Trophoblast cell (in vitro differentiated cells and primary cell): ENCODE results near the gene GPR61.
A peak's percentile ranks its signal among the peaks of the same experiment; 100 is the strongest.

Experiments used
- DNase-seq, 2 donors: peaks; one replicate each; pipeline ENCODE4 v3.0.0-alpha.2; 2016
- H2AFZ ChIP-seq: 2 replicates; pipeline ENCODE4 v1.6.1; 2013; ENCODE audit warnings: low read length, moderate library complexity, mild to moderate bottlenecking; ENCODE audit not compliant: insufficient read depth, poor library complexity
- H2AK5ac ChIP-seq: 2 replicates; pipeline ENCODE4 v1.6.1; 2013; ENCODE audit warnings: mild to moderate bottlenecking, low read length
- H2BK120ac ChIP-seq: 2 replicates; pipeline ENCODE4 v1.6.1; 2013; ENCODE audit warnings: low read length, mild to moderate bottlenecking, moderate library complexity; ENCODE audit not compliant: insufficient read depth, poor library complexity
- H2BK12ac ChIP-seq: 2 replicates; pipeline ENCODE4 v1.6.1; 2013; ENCODE audit warnings: mild to moderate bottlenecking, low read length, moderate library complexity
- H2BK5ac ChIP-seq: 2 replicates; pipeline ENCODE4 v1.6.1; 2013; ENCODE audit warnings: low read length, low read depth, moderate library complexity, mild to moderate bottlenecking; ENCODE audit not compliant: poor library complexity
- H3K14ac ChIP-seq: 2 replicates; pipeline ENCODE4 v1.6.1; 2013; ENCODE audit warnings: mild to moderate bottlenecking, low read length
- H3K18ac ChIP-seq: 2 replicates; pipeline ENCODE4 v1.6.1; 2013; ENCODE audit warnings: mild to moderate bottlenecking, low read length
- H3K23ac ChIP-seq: 2 replicates; pipeline ENCODE4 v1.6.1; 2013; ENCODE audit warnings: low read length
- H3K27ac ChIP-seq: 2 replicates; pipeline ENCODE4 v1.5.1; 2013; ENCODE audit warnings: low read depth, mild to moderate bottlenecking, inconsistent platforms, low read length, moderate library complexity
- H3K27me3 ChIP-seq: 2 replicates; pipeline ENCODE4 v1.6.1; 2013; ENCODE audit warnings: inconsistent platforms, mild to moderate bottlenecking, low read length, moderate library complexity; ENCODE audit not compliant: insufficient read depth
- H3K36me3 ChIP-seq, 2 experiments: 1 replicate in 1 of 2; 2 replicates in 1 of 2; pipeline ENCODE4 v1.6.1; 2013; ENCODE audit warnings: low read length in 2 of 2, mild to moderate bottlenecking in 2 of 2, moderate library complexity in 1 of 2; ENCODE audit not compliant: insufficient read depth in 2 of 2, control insufficient read depth in 1 of 2
- H3K4ac ChIP-seq: 2 replicates; pipeline ENCODE4 v1.6.1; 2013; ENCODE audit warnings: low read depth, mild to moderate bottlenecking, low read length, moderate library complexity
- H3K4me1 ChIP-seq, 2 experiments: 1 replicate in 1 of 2; 2 replicates in 1 of 2; pipeline ENCODE4 v1.6.1; 2013; ENCODE audit warnings: low read length in 2 of 2, mild to moderate bottlenecking in 2 of 2, moderate library complexity in 1 of 2; ENCODE audit not compliant: insufficient read depth in 2 of 2, control insufficient read depth in 1 of 2
- H3K4me2 ChIP-seq: 2 replicates; pipeline ENCODE4 v1.6.1; 2013; ENCODE audit warnings: inconsistent platforms, mild to moderate bottlenecking, low read length, moderate library complexity
- H3K4me3 ChIP-seq: 2 replicates; pipeline ENCODE4 v1.5.1; 2013; ENCODE audit warnings: mild to moderate bottlenecking, low read depth, low read length, inconsistent platforms
- H3K79me1 ChIP-seq: one replicate; pipeline ENCODE4 v1.6.1; 2013; ENCODE audit warnings: low read length
- H3K79me2 ChIP-seq: 2 replicates; pipeline ENCODE4 v1.6.1; 2013; ENCODE audit warnings: low read length, mild to moderate bottlenecking; ENCODE audit not compliant: control insufficient read depth, insufficient read depth, poor library complexity
- H3K9ac ChIP-seq: 2 replicates; pipeline ENCODE4 v1.6.1; 2013; ENCODE audit warnings: mild to moderate bottlenecking, low read length
- H3K9me3 ChIP-seq: 2 replicates; pipeline ENCODE4 v1.6.1; 2013; ENCODE audit warnings: low read depth, mild to moderate bottlenecking, control low read depth, inconsistent platforms, low read length; ENCODE audit not compliant: insufficient read depth
- H4K12ac ChIP-seq: 2 replicates; pipeline ENCODE4 v1.6.1; 2013; ENCODE audit warnings: low read depth, mild to moderate bottlenecking, low read length, moderate library complexity
- H4K8ac ChIP-seq: 2 replicates; pipeline ENCODE4 v1.6.1; 2013; ENCODE audit warnings: low read depth, mild to moderate bottlenecking, low read length, moderate library complexity
- H4K91ac ChIP-seq: one replicate; pipeline ENCODE4 v1.6.1; 2013; ENCODE audit warnings: low read depth, mild to moderate bottlenecking, low read length, moderate library complexity
- WGBS: extraction: QIAGEN DNeasy Blood & Tissue Kit; methylation state at CpG from one replicate; pipeline ENCODE4 v1.1.7; 2013; ENCODE audit warnings: missing lambda C conversion rate; ENCODE audit not compliant: insufficient read length, insufficient coverage; ENCODE audit errors: extremely low coverage; 5-methylcytosine and 5-hydroxymethylcytosine counted together

The GPR61 gene

GRCh38 chr1:109531380-109531779, 8.3 kb upstream of the GPR61 start:
- no peak overlapping the region for H3K4me3 ChIP-seq
- no peak overlapping the region for H2BK120ac ChIP-seq
- no peak overlapping the region for H3K18ac ChIP-seq
- H4K91ac ChIP-seq, result no peak overlapping the region
- H2AFZ ChIP-seq, result no peak overlapping the region
- no peak overlapping the region for H2AK5ac ChIP-seq
- no peak overlapping the region for H3K4me2 ChIP-seq
- no peaks in the 10 kb centered on the region for H3K27me3 ChIP-seq
- H4K12ac ChIP-seq, result no peak overlapping the region
- no CpG with 5 or more reads among the region's 4 CpGs for WGBS
- H3K79me2 ChIP-seq, result no peaks in the 10 kb centered on the region
- H3K4me1 ChIP-seq, result peaks cover 0 to 2% of the 10 kb centered on the region in 2 experiments
- no peak for DNase-seq
- no peak overlapping the region for H3K23ac ChIP-seq
- H2BK12ac ChIP-seq, result no peak overlapping the region
- H3K79me1 ChIP-seq, result no peaks in the 10 kb centered on the region
- H2BK5ac ChIP-seq, result no peak overlapping the region
- no peak overlapping the region for H3K9ac ChIP-seq
- peaks cover 2% of the 10 kb centered on the region for H3K9me3 ChIP-seq
- H3K27ac ChIP-seq, result no peak overlapping the region
- no peak overlapping the region for H4K8ac ChIP-seq
- H3K4ac ChIP-seq, result no peak overlapping the region
- H3K14ac ChIP-seq, result no peak overlapping the region
- no peaks in the 10 kb centered on the region for H3K36me3 ChIP-seq

DNA sequence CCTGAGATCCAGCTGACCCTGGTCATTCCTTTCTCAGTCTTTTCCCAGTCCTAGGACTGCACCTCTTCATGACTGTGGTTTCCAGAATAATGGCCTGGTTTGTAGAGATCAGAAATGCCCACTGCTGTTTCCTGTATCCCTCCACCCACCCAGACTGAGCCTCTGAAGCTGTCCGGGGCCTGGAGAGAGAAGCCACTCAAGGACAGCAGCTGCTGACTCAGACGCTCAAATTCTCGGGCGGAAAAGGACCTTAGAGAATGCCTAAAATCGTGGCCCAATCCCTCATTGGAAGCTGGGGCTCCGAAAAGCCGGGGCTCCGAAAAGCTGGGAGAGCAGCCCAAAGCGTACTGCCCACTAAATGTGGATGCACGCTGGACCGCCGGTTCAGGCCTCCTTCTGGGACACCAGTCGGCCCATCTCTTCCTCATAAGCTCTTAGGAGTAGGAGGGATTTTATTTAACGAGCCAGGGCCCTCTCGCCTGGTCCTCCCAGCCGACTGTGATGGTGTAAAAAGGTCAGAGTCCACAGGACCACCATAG, 7.8 kb upstream of the GPR61 start:
- no peak overlapping the region for H3K23ac ChIP-seq
- no peak for DNase-seq
- H3K4me3 ChIP-seq, result no peak overlapping the region
- no peak overlapping the region for H3K27ac ChIP-seq
- no peak overlapping the region for H3K14ac ChIP-seq
- no peak overlapping the region for H3K4me2 ChIP-seq
- no peak overlapping the region for H3K9ac ChIP-seq
- no peak overlapping the region for H4K12ac ChIP-seq
- H2BK5ac ChIP-seq, result no peak overlapping the region
- no peaks in the 10 kb centered on the region for H3K79me2 ChIP-seq
- no peak overlapping the region for H2BK120ac ChIP-seq
- peaks cover 2% of the 10 kb centered on the region for H3K9me3 ChIP-seq
- no peak overlapping the region for H3K4ac ChIP-seq
- H2AFZ ChIP-seq, result no peak overlapping the region
- H3K79me1 ChIP-seq, result no peaks in the 10 kb centered on the region
- no peak overlapping the region for H3K18ac ChIP-seq
- H2AK5ac ChIP-seq, result no peak overlapping the region
- H3K27me3 ChIP-seq, result no peaks in the 10 kb centered on the region
- no peak overlapping the region for H4K91ac ChIP-seq
- peaks cover 0 to 2% of the 10 kb centered on the region in 2 experiments for H3K4me1 ChIP-seq
- no peak overlapping the region for H4K8ac ChIP-seq
- H2BK12ac ChIP-seq, result no peak overlapping the region
- no CpG with 5 or more reads among the region's 16 CpGs for WGBS
- H3K36me3 ChIP-seq, result no peaks in the 10 kb centered on the region

DNA sequence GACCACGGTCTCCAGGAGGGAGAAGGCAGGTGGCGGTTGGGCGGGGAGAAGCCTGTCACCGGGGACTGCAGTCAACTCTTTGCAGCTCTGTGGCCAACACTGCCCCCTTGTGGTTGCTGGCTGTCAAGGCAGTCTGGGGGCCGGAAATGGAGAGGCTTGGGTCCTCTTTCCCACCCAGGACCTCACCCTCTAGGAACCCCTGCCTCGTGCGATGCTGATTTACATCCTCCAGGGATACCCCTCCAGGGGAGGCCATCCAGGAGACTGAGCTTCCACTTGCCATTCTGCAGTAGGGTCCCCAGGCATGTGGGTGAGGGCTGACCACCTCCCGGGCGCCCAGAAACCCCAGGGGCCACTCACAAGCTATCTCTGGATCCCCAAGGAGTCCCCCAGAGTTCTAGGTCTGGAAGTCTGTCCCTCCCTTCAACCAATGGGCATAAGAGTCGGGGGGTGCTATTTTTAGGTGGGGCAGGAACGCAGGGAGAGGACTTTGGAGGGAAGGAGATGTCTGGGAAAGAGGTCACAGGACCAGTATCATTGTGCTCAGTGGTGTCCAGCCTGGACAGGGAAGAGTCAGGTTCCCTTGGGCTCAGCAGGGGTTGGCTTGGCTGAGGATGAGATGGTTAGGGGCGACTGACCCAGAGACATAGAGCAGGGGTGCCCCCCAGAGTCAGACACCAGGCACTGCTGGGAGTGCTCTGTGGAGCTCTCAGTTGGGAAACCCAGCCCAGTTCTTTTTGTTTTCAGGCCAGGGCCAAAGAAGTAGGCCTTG, 7.1 kb upstream of the GPR61 start:
- Histone ChIP-seq H2BK5ac (no peak overlapping the region), H3K4me2 (peak overlapping the region; percentile 13), H2BK12ac (no peak overlapping the region), H3K18ac (no peak overlapping the region), H3K27me3 (no peaks in the 10 kb centered on the region), H3K4ac (no peak overlapping the region), H2AFZ (peak overlapping the region; percentile 24), H2BK120ac (no peak overlapping the region), H3K23ac (no peak overlapping the region), H3K79me1 (no peaks in the 10 kb centered on the region), H4K91ac (peak overlapping the region; percentile 8), H2AK5ac (no peak overlapping the region), H4K12ac (peak overlapping the region; percentile 25), H3K79me2 (no peaks in the 10 kb centered on the region), H3K36me3 (no peaks in the 10 kb centered on the region), H3K9me3 (peaks cover 2% of the 10 kb centered on the region), H3K4me3 (no peak overlapping the region), H3K14ac (no peak overlapping the region), H4K8ac (peak overlapping the region; percentile 77), H3K9ac (no peak overlapping the region), H3K27ac (no peak overlapping the region), H3K4me1 (peaks cover 0 to 2% of the 10 kb centered on the region in 2 experiments)
- WGBS, result no CpG with 5 or more reads among the region's 12 CpGs
- DNase-seq, result peak; percentile 63 to 90

GRCh38 chr1:109534307-109534858, 5.3 kb upstream of the GPR61 start:
- no CpG with 5 or more reads among the region's 1 CpG for WGBS
- Histone ChIP-seq H2AFZ (no peak overlapping the region), H3K4ac (no peak overlapping the region), H3K79me2 (no peaks in the 10 kb centered on the region), H3K27me3 (no peaks in the 10 kb centered on the region), H3K18ac (no peak overlapping the region), H3K14ac (no peak overlapping the region), H2BK5ac (no peak overlapping the region), H3K9me3 (peaks cover 2% of the 10 kb centered on the region), H4K8ac (no peak overlapping the region), H3K36me3 (no peaks in the 10 kb centered on the region), H3K4me3 (no peak overlapping the region), H4K12ac (no peak overlapping the region), H2AK5ac (no peak overlapping the region), H3K4me2 (no peak overlapping the region), H3K27ac (no peak overlapping the region), H2BK120ac (no peak overlapping the region), H3K4me1 (peaks cover 0 to 2% of the 10 kb centered on the region in 2 experiments), H3K9ac (no peak overlapping the region), H2BK12ac (no peak overlapping the region), H3K79me1 (no peaks in the 10 kb centered on the region), H3K23ac (no peak overlapping the region), H4K91ac (no peak overlapping the region)
- no peak for DNase-seq
